ENCODE data around the gene SLC12A8.

Gene SLC12A8

DNA sequence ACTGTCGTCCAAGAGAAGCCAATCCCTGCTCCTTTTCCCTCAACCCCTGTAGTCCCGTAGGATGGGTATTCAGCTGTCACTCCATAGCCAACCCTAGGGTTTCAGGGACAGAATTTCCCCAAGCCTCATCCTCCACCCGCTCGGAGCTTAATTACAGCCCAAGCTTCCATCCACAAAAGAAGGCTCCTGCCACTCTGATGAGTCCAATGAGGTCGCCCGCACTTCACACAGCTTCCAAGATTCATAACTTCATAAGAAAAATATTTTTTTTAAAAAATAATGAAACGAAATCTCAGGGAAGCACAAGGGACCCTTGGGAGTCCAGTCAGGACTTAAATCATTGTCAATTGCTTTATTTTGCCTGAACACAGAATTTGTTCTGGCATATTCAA lies 75.6 kb downstream of the SLC12A8 start:
- Mint-ChIP-seq H3K4me1 (ENCODE audit: low read depth) (peaks cover 50% of the 10 kb centered on the region), H3K4me3 (no peak overlapping the region), H3K9me3 (peaks cover 7% of the 10 kb centered on the region), H3K27me3 (peaks cover 37% of the 10 kb centered on the region), H3K36me3 (ENCODE audit: low read depth) (no peaks in the 10 kb centered on the region), H3K27ac (no peak overlapping the region)
- no peak for DNase-seq

- no peak for DNase-seq
- no peaks in the 10 kb centered on the region for H3K36me3 Mint-ChIP-seq (ENCODE audit: low read depth)
- H3K4me3 Mint-ChIP-seq: no peak overlapping the region
- peaks cover 7% of the 10 kb centered on the region for H3K9me3 Mint-ChIP-seq
- peaks cover 46% of the 10 kb centered on the region for H3K4me1 Mint-ChIP-seq (ENCODE audit: low read depth)
- peaks cover 37% of the 10 kb centered on the region for H3K27me3 Mint-ChIP-seq
- H3K27ac Mint-ChIP-seq: no peak overlapping the region
Observed at GRCh38 chr3:125136515-125136914, 76.0 kb downstream of the SLC12A8 start.

- Mint-ChIP-seq H3K4me1 (ENCODE audit: low read depth) (peaks cover 32% of the 10 kb centered on the region), H3K9me3 (no peaks in the 10 kb centered on the region), H3K27me3 (peaks cover 31% of the 10 kb centered on the region), H3K4me3 (no peak overlapping the region), H3K27ac (no peak overlapping the region), H3K36me3 (ENCODE audit: low read depth) (no peaks in the 10 kb centered on the region)
- no peak for DNase-seq
Observed at GRCh38 chr3:125134952-125135351, 77.6 kb downstream of the SLC12A8 start.

- Mint-ChIP-seq H3K4me1 (ENCODE audit: low read depth) (peaks cover 26% of the 10 kb centered on the region), H3K4me3 (no peak overlapping the region), H3K27me3 (peaks cover 23% of the 10 kb centered on the region), H3K36me3 (ENCODE audit: low read depth) (no peaks in the 10 kb centered on the region), H3K27ac (no peak overlapping the region), H3K9me3 (no peaks in the 10 kb centered on the region)
- DNase-seq: no peak
Observed at GRCh38 chr3:125132815-125133214, 79.7 kb downstream of the SLC12A8 start.

DNA sequence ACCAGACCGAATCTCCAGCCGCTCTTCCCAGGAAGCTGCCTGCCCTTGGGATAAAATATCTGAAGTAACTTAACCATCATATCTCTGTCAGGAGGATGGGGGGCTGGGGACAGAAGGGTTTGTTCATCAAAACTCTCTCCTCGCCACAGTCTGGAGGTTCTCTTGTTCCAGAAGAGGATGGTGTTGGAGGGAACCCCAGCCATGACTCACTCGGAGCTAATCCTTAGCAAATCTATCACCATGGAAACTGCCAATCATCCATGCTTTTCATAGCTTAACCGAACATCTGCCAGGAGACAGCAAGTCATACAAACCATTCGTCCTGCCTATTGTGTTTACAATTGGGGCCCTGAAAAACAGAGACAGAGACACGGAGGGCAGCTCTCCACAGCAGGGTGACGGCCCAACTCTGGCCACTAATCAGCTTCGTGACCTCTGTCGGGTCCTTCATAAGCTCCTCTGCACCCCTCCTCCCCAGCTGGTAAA lies 83.0 kb downstream of the SLC12A8 start:
- H3K4me1 Mint-ChIP-seq (ENCODE audit: low read depth): peaks cover 37% of the 10 kb centered on the region
- no peaks in the 10 kb centered on the region for H3K36me3 Mint-ChIP-seq (ENCODE audit: low read depth)
- H3K27me3 Mint-ChIP-seq: peaks cover 2% of the 10 kb centered on the region
- H3K4me3 Mint-ChIP-seq: no peak overlapping the region
- no peaks in the 10 kb centered on the region for H3K9me3 Mint-ChIP-seq
- DNase-seq: no peak
- H3K27ac Mint-ChIP-seq: no peak overlapping the region

DNA sequence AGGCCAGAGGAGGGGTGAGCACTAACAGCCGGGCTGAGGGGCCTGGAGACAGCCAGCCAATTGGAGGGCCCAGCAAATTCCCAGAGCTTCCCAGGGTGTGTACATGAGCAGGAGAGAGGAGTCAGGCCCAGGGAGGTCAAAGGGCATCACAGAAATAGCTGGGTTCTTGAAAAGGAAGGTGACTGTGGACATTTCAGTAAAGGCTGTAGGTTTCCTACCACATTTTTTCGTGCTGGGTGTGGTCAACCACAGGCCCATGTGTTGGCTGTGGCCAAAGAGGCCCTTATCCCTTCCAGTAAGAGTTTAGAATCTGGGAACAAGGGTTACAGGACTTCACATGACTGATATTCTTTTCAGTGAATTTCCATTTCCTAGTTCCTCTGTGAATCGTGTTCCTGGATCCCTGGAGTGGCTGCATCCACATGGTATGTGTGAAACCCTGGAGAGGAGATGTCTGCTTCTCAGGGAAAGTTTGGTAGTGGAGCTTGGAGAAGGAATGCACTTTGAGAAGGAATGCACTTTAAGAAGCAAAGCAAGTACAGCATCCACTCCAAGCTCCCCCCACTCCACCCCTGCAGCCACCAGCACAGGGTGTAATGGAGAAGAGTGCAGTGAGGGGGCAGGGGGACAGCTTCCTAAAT lies 83.6 kb downstream of the SLC12A8 start:
- Mint-ChIP-seq H3K36me3 (ENCODE audit: low read depth) (no peaks in the 10 kb centered on the region), H3K27ac (no peak overlapping the region), H3K27me3 (no peaks in the 10 kb centered on the region), H3K4me1 (ENCODE audit: low read depth) (peaks cover 40% of the 10 kb centered on the region), H3K4me3 (no peak overlapping the region), H3K9me3 (no peaks in the 10 kb centered on the region)
- DNase-seq: no peak

GRCh38 chr3:125126323-125126722 lies 86.2 kb downstream of the SLC12A8 start:
- no peaks in the 10 kb centered on the region for H3K27me3 Mint-ChIP-seq

GRCh38 chr3:125125821-125126245 lies 86.7 kb downstream of the SLC12A8 start:
- H3K36me3 Mint-ChIP-seq (ENCODE audit: low read depth): no peaks in the 10 kb centered on the region
- H3K27me3 Mint-ChIP-seq: peaks cover 3% of the 10 kb centered on the region
- peaks cover 51% of the 10 kb centered on the region for H3K4me1 Mint-ChIP-seq (ENCODE audit: low read depth)
- H3K27ac Mint-ChIP-seq: peak overlapping the region; percentile 27
- H3K9me3 Mint-ChIP-seq: no peaks in the 10 kb centered on the region
- no peak overlapping the region for H3K4me3 Mint-ChIP-seq
- DNase-seq: no peak

More at GRCh38 chr3:125126323-125126722, 86.2 kb downstream of the SLC12A8 start:
- no peak for DNase-seq
- no peaks in the 10 kb centered on the region for H3K9me3 Mint-ChIP-seq
- H3K27ac Mint-ChIP-seq: peak overlapping the region; percentile 27
- H3K4me3 Mint-ChIP-seq: no peak overlapping the region
- H3K36me3 Mint-ChIP-seq (ENCODE audit: low read depth): no peaks in the 10 kb centered on the region
- peaks cover 46% of the 10 kb centered on the region for H3K4me1 Mint-ChIP-seq (ENCODE audit: low read depth)

GRCh38 chr3:125123451-125124305 lies 88.9 kb downstream of the SLC12A8 start:
- H3K9me3 Mint-ChIP-seq: no peaks in the 10 kb centered on the region
- H3K4me1 Mint-ChIP-seq (ENCODE audit: low read depth): peaks cover 69% of the 10 kb centered on the region
- DNase-seq: peak; percentile 28
- H3K27ac Mint-ChIP-seq: no peak overlapping the region
- no peaks in the 10 kb centered on the region for H3K36me3 Mint-ChIP-seq (ENCODE audit: low read depth)
- no peak overlapping the region for H3K4me3 Mint-ChIP-seq
- H3K27me3 Mint-ChIP-seq: peaks cover 3% of the 10 kb centered on the region

DNA sequence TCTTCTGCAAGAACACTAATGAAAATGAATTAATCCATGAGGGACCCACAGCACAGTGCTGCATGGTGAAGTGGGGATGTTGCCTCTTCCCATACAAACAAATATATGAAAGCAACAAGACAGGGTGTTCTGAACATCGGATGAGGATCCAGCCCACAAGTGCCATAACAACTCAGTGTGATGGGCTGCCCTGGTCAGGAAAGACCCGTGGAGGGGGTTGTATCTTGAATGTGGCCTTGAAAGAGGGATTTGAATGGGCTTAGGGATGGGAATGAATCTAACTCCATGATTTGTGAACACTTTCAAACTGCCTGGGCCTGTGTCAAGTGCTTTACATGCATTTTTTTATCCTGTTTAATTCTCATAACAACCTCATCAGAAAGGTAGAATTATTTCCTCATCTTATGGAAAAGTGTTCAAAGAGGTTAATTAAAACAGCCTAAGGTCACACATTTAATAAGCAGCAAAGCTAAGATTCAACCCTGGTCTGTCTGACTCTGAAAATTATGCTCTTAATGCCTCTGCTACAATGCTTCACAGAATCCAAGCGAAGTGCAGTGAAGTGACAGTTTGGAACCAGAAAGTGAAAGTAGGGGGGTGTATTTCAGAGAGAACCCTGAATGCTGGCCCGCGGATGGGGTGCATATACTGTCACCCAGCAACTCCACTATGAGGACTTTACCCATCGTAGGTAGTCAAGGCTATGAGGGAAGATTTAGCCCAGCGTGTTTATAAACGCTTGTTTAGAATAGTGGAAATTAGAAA lies 91.1 kb downstream of the SLC12A8 start:
- Mint-ChIP-seq H3K4me1 (ENCODE audit: low read depth) (peaks cover 66% of the 10 kb centered on the region), H3K9me3 (no peaks in the 10 kb centered on the region), H3K27me3 (peaks cover 3% of the 10 kb centered on the region), H3K27ac (no peak overlapping the region), H3K4me3 (no peak overlapping the region), H3K36me3 (ENCODE audit: low read depth) (no peaks in the 10 kb centered on the region)
- DNase-seq: peak; percentile 37

- peaks cover 65% of the 10 kb centered on the region for H3K4me1 Mint-ChIP-seq (ENCODE audit: low read depth)
- no peak overlapping the region for H3K4me3 Mint-ChIP-seq
- no peak overlapping the region for H3K27ac Mint-ChIP-seq
- H3K27me3 Mint-ChIP-seq: peaks cover 3% of the 10 kb centered on the region
- DNase-seq: peak; percentile 32
- H3K36me3 Mint-ChIP-seq (ENCODE audit: low read depth): no peaks in the 10 kb centered on the region
- H3K9me3 Mint-ChIP-seq: no peaks in the 10 kb centered on the region
Observed at GRCh38 chr3:125120379-125121122, 92.0 kb downstream of the SLC12A8 start.

- Mint-ChIP-seq H3K27ac (peak overlapping the region; percentile 69), H3K4me1 (ENCODE audit: low read depth) (peaks cover 61% of the 10 kb centered on the region)
Observed at GRCh38 chr3:125119752-125120378, 92.7 kb downstream of the SLC12A8 start.

DNA sequence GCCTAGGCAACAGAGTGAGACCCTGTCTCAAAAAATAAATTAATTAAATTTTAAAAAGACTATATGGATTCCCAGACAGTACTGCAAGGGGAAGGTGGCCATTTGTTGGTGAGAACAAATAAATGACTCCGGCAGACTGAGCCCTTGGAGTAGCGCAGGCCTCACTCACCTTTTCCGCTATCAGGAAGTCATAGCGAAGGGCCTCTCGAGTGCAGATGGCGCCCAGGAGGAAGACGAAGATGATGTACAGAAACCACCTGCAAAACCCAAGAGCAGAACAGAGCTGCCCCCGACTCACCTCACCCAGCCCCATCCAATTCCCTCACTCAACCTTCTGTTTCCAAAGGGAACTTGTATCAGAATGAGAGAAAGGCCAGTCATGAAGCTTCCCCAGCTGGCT lies 93.9 kb downstream of the SLC12A8 start:
- Mint-ChIP-seq H3K9me3 (no peaks in the 10 kb centered on the region), H3K27ac (no peak overlapping the region), H3K4me1 (ENCODE audit: low read depth) (peaks cover 51% of the 10 kb centered on the region), H3K36me3 (ENCODE audit: low read depth) (no peaks in the 10 kb centered on the region), H3K27me3 (peaks cover 8% of the 10 kb centered on the region), H3K4me3 (no peak overlapping the region)
- peak; percentile 26 for DNase-seq

More at GRCh38 chr3:125119752-125120378, 92.7 kb downstream of the SLC12A8 start:
- H3K9me3 Mint-ChIP-seq: no peaks in the 10 kb centered on the region
- peak overlapping the region; percentile 52 for H3K4me3 Mint-ChIP-seq
- H3K27me3 Mint-ChIP-seq: peaks cover 3% of the 10 kb centered on the region
- peak; percentile 50 for DNase-seq
- no peaks in the 10 kb centered on the region for H3K36me3 Mint-ChIP-seq (ENCODE audit: low read depth)

Measured in activated T-cell treated with anti-CD3 and anti-CD28 coated beads, Interleukin-2, amount 50 U/mL, for 24 hours (primary cell).